Frontal cortex (tissue), 4 donors: ENCODE measurements around the gene INCENP. TPM values are rescaled to one million over a fixed set of nuclear protein-coding genes. Genes with fewer than 3 reads are reported as not detected.
"Not testable (repeated sequence)": the region's sequence is repeated elsewhere in the genome, so short reads cannot be mapped to it uniquely, and the experiment has no call there.

Experiments used
- DNase-seq, 2 donors: peaks; one replicate each; pipeline ENCODE4 v3.0.0; 2012; ENCODE audit warnings: low spot score in 2 of 2
- FAIRE-seq: peaks from 2 replicates; lab custom pipeline; 2012; peaks lifted over from hg19 to GRCh38; lab: Jason Lieb, UNC
- total RNA-seq: library from RNA; depleted of rRNA; stranded (reverse); fragments of >200 nt; gene quantifications from one replicate; pipeline ENCODE4 v1.2.3, GENCODE V29; 2014
- donor health status: control.
- donor health status: control.
- donor health status: control.

INCENP gene
- total RNA-seq, 1 donor from 2014 or later, result 22.0 TPM

GRCh38 chr11:62153617-62154016 is 29.8 kb downstream of the INCENP start:
- FAIRE-seq (no peak), DNase-seq (no peak)

DNA sequence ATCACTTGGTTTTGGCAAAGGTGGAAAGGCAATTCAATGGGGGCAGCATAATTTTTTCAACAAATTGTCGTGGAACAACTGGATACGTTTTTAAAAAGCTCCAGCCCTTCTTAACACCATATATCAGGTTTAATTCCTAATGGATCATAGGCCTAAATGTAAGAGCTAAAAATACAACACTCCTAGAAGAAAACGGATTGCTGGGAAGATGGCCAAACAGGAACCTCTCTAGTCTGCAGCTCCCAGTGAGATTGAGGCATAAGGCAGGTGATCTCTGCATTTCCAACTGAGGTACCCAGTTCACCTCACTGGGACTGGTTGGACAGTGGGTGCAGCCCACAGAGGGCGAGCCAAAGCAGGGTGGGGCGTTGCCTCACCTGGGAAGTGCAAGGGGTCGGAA is 33.8 kb downstream of the INCENP start:
- DNase-seq (no peak), FAIRE-seq (no peak)

GRCh38 chr11:62166371-62166770 is 42.6 kb downstream of the INCENP start:
- FAIRE-seq (no peak), DNase-seq (no peak)

DNA sequence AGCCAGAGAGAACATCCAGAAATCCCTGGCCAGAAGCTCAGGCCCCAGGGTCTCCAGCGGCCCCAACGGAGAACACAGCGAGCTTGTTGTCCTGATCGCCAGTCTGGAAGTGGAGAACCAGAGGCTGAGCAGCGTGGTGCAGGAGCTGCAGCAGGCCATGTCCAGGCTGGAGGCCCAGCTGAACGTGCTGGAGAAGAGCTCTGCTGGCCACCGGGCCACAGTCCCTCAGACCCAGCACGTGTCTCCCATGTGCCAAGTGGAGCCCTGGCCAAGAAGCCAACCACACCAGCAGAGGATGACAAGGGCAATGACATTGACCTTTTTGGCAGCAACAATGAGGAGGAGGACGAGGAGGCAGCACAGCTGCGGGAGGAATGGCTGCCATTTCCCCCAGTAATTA is 45.6 kb downstream of the INCENP start:
- FAIRE-seq, result no peak
- DNase-seq, result no peak

DNA sequence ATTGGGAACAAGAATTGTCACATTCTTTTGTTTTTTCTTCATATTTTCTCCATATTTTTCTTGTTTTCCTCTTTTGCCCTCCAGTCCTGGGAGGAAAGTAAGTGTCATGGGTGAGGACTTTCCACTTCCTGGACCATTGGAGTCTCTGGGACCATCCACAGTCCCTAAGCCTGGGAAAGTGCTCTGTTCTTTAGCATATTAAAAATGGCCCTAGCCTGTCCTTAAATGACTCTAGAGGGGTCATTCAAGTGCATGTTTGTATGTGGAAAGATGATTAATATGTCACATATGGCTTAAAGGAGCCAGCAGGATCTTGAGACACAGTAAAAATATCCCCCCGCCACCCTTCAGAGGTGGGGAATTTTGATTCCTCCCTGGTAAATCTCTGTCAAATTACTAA is 46.1 kb downstream of the INCENP start:
- no peak for DNase-seq
- no peak for FAIRE-seq

DNA sequence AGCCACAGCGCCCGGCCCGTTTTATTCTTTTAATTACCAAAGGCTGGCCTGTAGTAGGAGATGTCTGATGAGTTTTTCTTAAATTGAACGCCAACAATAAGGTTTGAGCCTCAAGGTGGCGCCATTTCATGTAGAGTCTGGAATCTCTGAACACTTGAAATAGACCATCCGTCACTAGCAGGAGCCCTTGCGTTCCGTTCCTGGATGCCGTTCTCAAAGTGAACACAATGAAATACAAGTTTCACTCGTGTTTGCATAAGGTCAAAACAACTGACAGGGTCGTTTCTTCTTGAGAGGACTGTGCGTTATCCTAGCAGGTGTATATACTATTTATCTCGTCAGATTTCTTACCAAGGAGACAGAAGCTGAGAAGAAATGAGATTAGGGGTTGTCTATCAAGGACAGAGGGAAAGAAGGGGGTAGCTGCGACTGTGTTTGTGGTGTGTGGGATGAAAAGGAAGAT is 47.5 kb downstream of the INCENP start:
- peak in 1 of 2 donors; percentile 52 for DNase-seq
- peak; percentile 10 for FAIRE-seq

DNA sequence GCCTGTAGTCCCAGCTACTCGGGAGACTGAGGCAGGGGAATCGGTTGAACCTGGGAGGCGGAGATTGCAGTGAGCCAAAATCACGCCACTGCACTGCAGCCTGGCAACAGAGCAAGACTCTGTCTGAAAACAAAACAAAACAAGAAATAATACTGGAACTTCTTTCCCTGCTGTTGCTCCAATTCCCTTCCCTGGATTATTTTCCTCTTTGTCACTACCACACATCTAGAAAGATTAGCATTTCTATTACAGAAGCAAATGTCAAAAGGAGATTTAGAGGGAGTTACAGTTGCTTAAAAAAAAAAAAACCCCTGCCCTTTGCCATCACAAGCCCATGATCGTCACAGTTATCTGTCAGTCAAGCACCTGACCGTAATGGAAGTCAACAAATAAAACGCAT is 48.5 kb downstream of the INCENP start:
- DNase-seq, result no peak
- no peak for FAIRE-seq

- no peak for DNase-seq
- FAIRE-seq, result no peak
Observed at GRCh38 chr11:62176766-62177165, 53.0 kb downstream of the INCENP start.

DNA sequence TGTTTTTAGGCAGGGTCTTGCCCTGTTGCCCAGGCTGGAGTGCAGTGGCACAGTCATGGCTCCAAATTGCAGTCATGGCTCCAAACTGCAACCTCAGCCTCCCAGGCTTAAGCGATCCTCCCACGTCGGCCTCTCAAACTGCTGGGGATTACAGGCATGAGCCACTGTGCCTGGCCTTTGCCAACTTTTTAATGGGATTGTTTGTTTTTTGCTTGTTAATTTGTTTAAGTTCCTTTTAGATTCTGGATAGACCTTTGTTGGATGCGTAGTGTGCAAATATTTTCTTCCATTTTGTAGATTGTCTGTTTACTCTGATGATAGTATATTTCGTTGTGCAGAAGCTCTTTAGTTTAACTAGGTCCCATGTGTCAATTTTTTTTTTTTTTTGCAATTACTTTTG is 56.2 kb downstream of the INCENP start:
- FAIRE-seq (no peak), DNase-seq (no peak)

GRCh38 chr11:62181097-62181496 is 57.3 kb downstream of the INCENP start:
- no peak for FAIRE-seq

GRCh38 chr11:62182147-62182891 is 58.5 kb downstream of the INCENP start:
- DNase-seq (no peak), FAIRE-seq (no peak)

More at GRCh38 chr11:62181097-62181496, 57.3 kb downstream of the INCENP start:
- DNase-seq, result no peak

GRCh38 chr11:62186195-62186594 is 62.4 kb downstream of the INCENP start:
- DNase-seq (no peak), FAIRE-seq (no peak)

DNA sequence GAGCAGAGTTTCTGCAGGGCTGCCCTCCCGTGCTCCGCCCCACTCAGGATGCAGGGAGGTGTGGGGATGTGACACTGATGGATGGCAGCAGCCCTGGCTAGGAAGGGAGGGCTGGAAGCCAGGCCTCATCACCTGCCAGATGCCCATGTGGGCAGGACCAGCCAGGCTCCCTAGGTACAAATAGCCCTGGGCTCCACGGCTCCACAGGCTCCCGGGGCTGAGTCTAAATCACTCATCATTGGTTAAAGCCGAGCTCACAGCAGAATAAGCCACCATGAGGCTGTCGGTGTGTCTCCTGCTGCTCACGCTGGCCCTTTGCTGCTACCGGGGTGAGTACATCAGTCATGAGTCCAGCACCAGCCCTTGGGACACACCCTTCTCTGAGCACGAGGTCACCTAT is 66.2 kb downstream of the INCENP start, which contains the start of gene SCGB1D1:
Gene SCGB1D1, plus strand, starts transcription at position 206 of the 400 bp plus-strand sequence. Its CDS starts 69 bp downstream, at position 275.
- FAIRE-seq, result no peak
- DNase-seq, result no peak

GRCh38 chr11:62193952-62194351 is 70.1 kb downstream of the INCENP start:
- DNase-seq, result no peak
- no peak for FAIRE-seq

DNA sequence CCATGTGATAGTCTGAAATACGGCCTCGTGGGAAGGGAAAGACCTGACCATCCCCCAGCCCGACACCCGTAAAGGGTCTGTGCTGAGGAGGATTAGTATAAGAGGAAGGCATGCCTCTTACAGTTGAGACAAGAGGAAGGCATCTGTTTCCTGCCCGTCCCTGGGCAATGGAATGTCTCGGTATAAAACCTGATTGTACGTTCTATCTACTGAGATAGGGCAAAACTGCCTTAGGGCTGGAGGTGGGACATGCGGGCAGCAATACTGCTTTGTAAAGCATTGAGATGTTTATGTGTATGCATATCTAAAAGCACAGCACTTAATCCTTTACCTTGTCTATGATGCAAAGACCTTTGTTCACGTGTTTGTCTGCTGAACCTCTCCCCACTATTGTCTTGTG is 71.2 kb downstream of the INCENP start:
- not testable (repeated sequence) for DNase-seq, FAIRE-seq

DNA sequence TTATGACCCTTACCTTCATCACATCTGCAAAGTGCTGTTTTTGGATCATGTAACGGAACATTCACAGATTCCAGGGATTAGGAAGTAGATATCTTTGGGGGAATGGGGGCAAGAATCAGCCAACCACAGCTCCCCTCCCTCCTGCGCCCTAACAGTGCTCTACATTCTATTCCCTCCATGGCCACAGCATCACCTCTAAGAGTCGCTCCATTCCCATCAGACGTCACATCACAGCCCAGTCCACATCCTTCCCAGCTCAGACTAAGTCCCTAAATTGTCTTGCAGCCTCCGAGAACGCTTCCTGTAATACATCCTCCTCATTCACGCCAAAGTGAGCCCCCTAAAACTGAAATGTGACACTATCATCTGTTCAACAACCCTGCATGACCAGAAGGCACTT is 72.1 kb downstream of the INCENP start:
- no peak for FAIRE-seq

DNA sequence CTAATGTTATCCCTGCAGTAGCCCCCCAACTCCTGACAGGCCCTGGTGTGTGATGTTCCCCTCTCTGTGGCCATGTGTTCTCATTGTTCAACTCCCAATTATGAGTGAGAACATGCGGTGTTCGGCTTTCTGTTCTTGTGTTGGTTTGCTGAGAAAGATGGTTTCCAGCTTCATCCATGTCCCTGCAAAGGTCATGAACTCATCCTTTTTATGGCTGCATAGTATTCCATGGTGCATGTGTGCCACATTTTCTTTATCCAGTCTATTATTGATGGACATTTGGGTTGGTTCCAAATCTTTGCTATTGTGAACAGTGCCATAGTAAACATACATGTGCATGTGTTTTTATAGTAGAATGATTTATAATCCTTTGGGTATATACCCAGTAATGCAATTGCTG is 73.6 kb downstream of the INCENP start:
- FAIRE-seq, DNase-seq: not testable (repeated sequence)

More for the DNA sequence above, 72.1 kb downstream of the INCENP start:
- DNase-seq, result no peak

GRCh38 chr11:62201376-62201775 is 77.6 kb downstream of the INCENP start:
- DNase-seq, result no peak
- FAIRE-seq, result no peak
